Gastroesophageal sphincter (tissue), 4 donors: ENCODE results near the gene PCDHGA1. TPM values are rescaled to one million over a fixed set of nuclear protein-coding genes. Genes with fewer than 3 reads are reported as not detected.

Source experiments
- ATAC-seq: fragments of 150-250 bp; one replicate; pipeline ENCODE4 v1.9.1; 2016; ENCODE audit warnings: mild to moderate bottlenecking, moderate library complexity
- H3K27ac ChIP-seq, 4 donors: fragments of 200-600 bp; sonication (generic) in 3 of 4; 1 replicate in 3 of 4; 2 replicates in 1 of 4; pipeline ENCODE4 v1.5.1; 2016 to 2019
- H3K27me3 ChIP-seq: fragments of 200-600 bp; sonication (generic); one replicate; pipeline ENCODE4 v1.5.1; 2019
- H3K36me3 ChIP-seq, 2 donors: fragments of 200-600 bp; sonication (generic); one replicate each; pipeline ENCODE4 v1.5.1; 2019; ENCODE audit warnings: control low read depth in 1 of 2
- H3K4me1 ChIP-seq, 3 donors: fragments of 200-600 bp; sonication (generic); 1 replicate in 2 of 3; 2 replicates in 1 of 3; pipeline ENCODE4 v1.5.1; 2016 to 2019; ENCODE audit warnings: control low read depth in 2 of 3
- H3K4me3 ChIP-seq, 2 donors: fragments of 200-600 bp; sonication (generic); one replicate each; pipeline ENCODE4 v1.5.1; 2019; ENCODE audit warnings: mild to moderate bottlenecking in 1 of 2, moderate library complexity in 1 of 2
- H3K9me3 ChIP-seq, 3 donors: fragments of 200-600 bp; sonication (generic); one replicate each; pipeline ENCODE4 v1.5.1; 2017 to 2019; ENCODE audit warnings: control low read depth in 2 of 3
- EP300 ChIP-seq: sonication (generic); formaldehyde crosslinking; IDR thresholded peaks from one replicate; pipeline ENCODE4 v1.6.1; 2017; ENCODE audit warnings: antibody characterized with exemption, mild to moderate bottlenecking
- POLR2A ChIP-seq, 2 donors: fragments of 450-650 bp; IDR thresholded peaks; one replicate each; pipeline ENCODE4 v1.6.1; 2017; ENCODE audit warnings: antibody characterized with exemption in 2 of 2, mild to moderate bottlenecking in 2 of 2, moderate library complexity in 1 of 2
- POLR2AphosphoS5 ChIP-seq: sonication (generic); formaldehyde crosslinking; IDR thresholded peaks from one replicate; pipeline ENCODE4 v1.6.1; 2017; ENCODE audit warnings: antibody characterized with exemption
- WGBS, 2 donors: methylation state at CpG; one replicate each; pipeline ENCODE4 v1.1.5; 2018; ENCODE audit warnings: low coverage in 1 of 2; 5-methylcytosine and 5-hydroxymethylcytosine counted together
- total RNA-seq, 4 donors: library from RNA; depleted of rRNA; stranded (reverse); fragments of >200 nt; gene quantifications; one replicate each; pipeline ENCODE4 v1.1.0, GENCODE V29; 2016
- TF ChIP-seq, protein P1 (sequence below), 4 experiments: fragments of 200-600 bp in 2 of 4; fragments of 450-650 bp in 2 of 4; sonication (generic) in 1 of 4; IDR thresholded peaks; one replicate each; pipeline ENCODE4 v1.5.1; 2017 to 2019; ENCODE audit warnings: antibody characterized with exemption in 4 of 4, mild to moderate bottlenecking in 2 of 4, moderate library complexity in 2 of 4

The PCDHGA1 gene
- total RNA-seq, 4 donors from 2014 or later: 0.67 to 1.3 (median 1.1) TPM

DNA sequence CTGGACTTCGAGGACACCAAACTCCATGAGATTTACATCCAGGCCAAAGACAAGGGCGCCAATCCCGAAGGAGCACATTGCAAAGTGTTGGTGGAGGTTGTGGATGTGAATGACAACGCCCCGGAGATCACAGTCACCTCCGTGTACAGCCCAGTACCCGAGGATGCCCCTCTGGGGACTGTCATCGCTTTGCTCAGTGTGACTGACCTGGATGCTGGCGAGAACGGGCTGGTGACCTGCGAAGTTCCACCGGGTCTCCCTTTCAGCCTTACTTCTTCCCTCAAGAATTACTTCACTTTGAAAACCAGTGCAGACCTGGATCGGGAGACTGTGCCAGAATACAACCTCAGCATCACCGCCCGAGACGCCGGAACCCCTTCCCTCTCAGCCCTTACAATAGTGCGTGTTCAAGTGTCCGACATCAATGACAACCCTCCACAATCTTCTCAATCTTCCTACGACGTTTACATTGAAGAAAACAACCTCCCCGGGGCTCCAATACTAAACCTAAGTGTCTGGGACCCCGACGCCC is 146.8 kb downstream of the PCDHGA1 start:
- no peaks in the 10 kb centered on the region for H3K36me3 ChIP-seq
- TF ChIP-seq, protein P1, sequence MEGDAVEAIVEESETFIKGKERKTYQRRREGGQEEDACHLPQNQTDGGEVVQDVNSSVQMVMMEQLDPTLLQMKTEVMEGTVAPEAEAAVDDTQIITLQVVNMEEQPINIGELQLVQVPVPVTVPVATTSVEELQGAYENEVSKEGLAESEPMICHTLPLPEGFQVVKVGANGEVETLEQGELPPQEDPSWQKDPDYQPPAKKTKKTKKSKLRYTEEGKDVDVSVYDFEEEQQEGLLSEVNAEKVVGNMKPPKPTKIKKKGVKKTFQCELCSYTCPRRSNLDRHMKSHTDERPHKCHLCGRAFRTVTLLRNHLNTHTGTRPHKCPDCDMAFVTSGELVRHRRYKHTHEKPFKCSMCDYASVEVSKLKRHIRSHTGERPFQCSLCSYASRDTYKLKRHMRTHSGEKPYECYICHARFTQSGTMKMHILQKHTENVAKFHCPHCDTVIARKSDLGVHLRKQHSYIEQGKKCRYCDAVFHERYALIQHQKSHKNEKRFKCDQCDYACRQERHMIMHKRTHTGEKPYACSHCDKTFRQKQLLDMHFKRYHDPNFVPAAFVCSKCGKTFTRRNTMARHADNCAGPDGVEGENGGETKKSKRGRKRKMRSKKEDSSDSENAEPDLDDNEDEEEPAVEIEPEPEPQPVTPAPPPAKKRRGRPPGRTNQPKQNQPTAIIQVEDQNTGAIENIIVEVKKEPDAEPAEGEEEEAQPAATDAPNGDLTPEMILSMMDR (IDR thresholded peaks at IDR 0.05): no peak
- no peak for TF ChIP-seq EP300
- no peak for TF ChIP-seq POLR2A (IDR thresholded peaks at IDR 0.05)
- TF ChIP-seq POLR2AphosphoS5: no peak
- ATAC-seq: no peak

DNA sequence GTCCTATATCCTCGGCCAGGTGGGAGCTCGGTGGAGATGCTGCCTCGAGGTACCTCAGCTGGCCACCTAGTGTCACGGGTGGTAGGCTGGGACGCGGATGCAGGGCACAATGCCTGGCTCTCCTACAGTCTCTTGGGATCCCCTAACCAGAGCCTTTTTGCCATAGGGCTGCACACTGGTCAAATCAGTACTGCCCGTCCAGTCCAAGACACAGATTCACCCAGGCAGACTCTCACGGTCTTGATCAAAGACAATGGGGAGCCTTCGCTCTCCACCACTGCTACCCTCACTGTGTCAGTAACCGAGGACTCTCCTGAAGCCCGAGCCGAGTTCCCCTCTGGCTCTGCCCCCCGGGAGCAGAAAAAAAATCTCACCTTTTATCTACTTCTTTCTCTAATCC is 147.5 kb downstream of the PCDHGA1 start:
- no peak for TF ChIP-seq EP300
- TF ChIP-seq, protein P1 (IDR thresholded peaks at IDR 0.05): no peak
- no peak for TF ChIP-seq POLR2AphosphoS5
- Histone ChIP-seq H3K9me3 (no peaks in the 10 kb centered on the region), H3K36me3 (no peaks in the 10 kb centered on the region), H3K27ac (peak overlapping the region in 2 of 4 donors; percentile 89 to 95), H3K27me3 (no peaks in the 10 kb centered on the region), H3K4me1 (peaks cover 3 to 68% (median 21%) of the 10 kb centered on the region in 3 donors), H3K4me3 (peak overlapping the region; percentile 58 to 62)
- no peak for ATAC-seq
- WGBS, 2 donors: 10 to 30% methylated on average over 2 to 6 of the region's 13 CpGs

More for the DNA sequence above, 146.8 kb downstream of the PCDHGA1 start:
- Histone ChIP-seq H3K9me3 (no peaks in the 10 kb centered on the region), H3K4me1 (peaks cover 3 to 61% (median 21%) of the 10 kb centered on the region in 3 donors), H3K4me3 (peak overlapping the region; percentile 58 to 62), H3K27me3 (no peaks in the 10 kb centered on the region), H3K27ac (peak overlapping the region in 3 of 4 donors; percentile 89 to 95 (median 93))
- 10 to 43% methylated on average over 4 to 8 of the region's 24 CpGs for WGBS, 2 donors

- Histone ChIP-seq H3K9me3 (no peaks in the 10 kb centered on the region), H3K27me3 (no peaks in the 10 kb centered on the region), H3K36me3 (no peaks in the 10 kb centered on the region), H3K27ac (peak overlapping the region in 1 of 4 donors; percentile 95), H3K4me1 (peaks cover 3 to 74% (median 21%) of the 10 kb centered on the region in 3 donors), H3K4me3 (peak overlapping the region; percentile 26 to 62)
- WGBS, 2 donors: 26 to 50% methylated on average over 1 to 5 of the region's 20 CpGs
- TF ChIP-seq POLR2A (IDR thresholded peaks at IDR 0.05): no peak
- TF ChIP-seq, protein P1 (IDR thresholded peaks at IDR 0.05): no peak
- TF ChIP-seq EP300: no peak
- TF ChIP-seq POLR2AphosphoS5: no peak
- ATAC-seq: no peak
These were observed 148.1 kb downstream of the PCDHGA1 start for GRCh38 chr5:141478321-141478945.

DNA sequence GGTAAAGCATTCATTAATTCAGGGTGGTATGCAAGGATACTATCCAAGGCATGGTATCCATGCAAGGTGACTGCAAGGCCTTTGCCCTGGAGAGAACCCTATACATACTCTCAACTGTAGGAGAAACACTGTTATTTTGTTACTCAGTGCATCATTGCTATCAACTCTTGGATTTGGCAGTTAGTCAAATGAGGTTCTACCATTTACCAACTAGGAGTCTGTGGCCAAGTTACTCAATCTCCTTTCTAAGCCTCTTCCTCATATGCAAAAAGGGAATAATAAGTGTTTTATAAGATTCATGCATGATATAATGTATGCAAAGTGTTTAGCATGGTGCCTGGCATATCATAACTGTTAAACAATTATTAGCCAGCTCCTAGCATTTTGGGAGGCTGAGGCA is 149.5 kb downstream of the PCDHGA1 start:
- no peak for TF ChIP-seq POLR2AphosphoS5
- no peak for TF ChIP-seq EP300
- no peak for TF ChIP-seq POLR2A (IDR thresholded peaks at IDR 0.05)
- TF ChIP-seq, protein P1 (IDR thresholded peaks at IDR 0.05): no peak
- Histone ChIP-seq H3K27ac (no peak overlapping the region), H3K36me3 (no peaks in the 10 kb centered on the region), H3K4me3 (peak overlapping the region in 1 of 2 donors; percentile 62), H3K27me3 (no peaks in the 10 kb centered on the region), H3K4me1 (peaks cover 3 to 87% (median 26%) of the 10 kb centered on the region in 3 donors), H3K9me3 (no peaks in the 10 kb centered on the region)
- no peak for ATAC-seq

- ATAC-seq: no peak
- WGBS, 2 donors: 42 to 55% methylated on average over 3 of the region's 3 CpGs
- H3K27ac ChIP-seq: no peak overlapping the region
- peaks cover 3 to 92% (median 13%) of the 10 kb centered on the region in 3 donors for H3K4me1 ChIP-seq
- no peaks in the 10 kb centered on the region for H3K9me3 ChIP-seq
- no peaks in the 10 kb centered on the region for H3K27me3 ChIP-seq
- H3K36me3 ChIP-seq: peaks cover 0 to 17% of the 10 kb centered on the region in 2 donors
- TF ChIP-seq POLR2A (IDR thresholded peaks at IDR 0.05) (no peak), EP300 (no peak), POLR2AphosphoS5 (no peak)
- TF ChIP-seq, protein P1 (IDR thresholded peaks at IDR 0.05): no peak
- no peak overlapping the region for H3K4me3 ChIP-seq
These were observed 153.6 kb downstream of the PCDHGA1 start for GRCh38 chr5:141483902-141484301.
